Uterus (tissue), 4 donors: ENCODE measurements around the gene ADK. TPM values are rescaled to one million over a fixed set of nuclear protein-coding genes. Genes with fewer than 3 reads are reported as not detected.

Source experiments
- DNase-seq, 2 donors: peaks; one replicate each; pipeline ENCODE4 v3.0.0-alpha.2; 2019 to 2020
- H3K27ac ChIP-seq, 2 donors: fragments of 200-600 bp; sonication (generic); 1 replicate in 1 of 2; 2 replicates in 1 of 2; pipeline ENCODE4 v1.5.1; 2016 to 2018
- H3K27me3 ChIP-seq, 2 donors: fragments of 200-600 bp; sonication (generic); one replicate each; pipeline ENCODE4 v1.5.1; 2018 to 2019; ENCODE audit warnings: control low read depth in 1 of 2
- H3K36me3 ChIP-seq, 2 donors: fragments of 200-600 bp; sonication (generic); one replicate each; pipeline ENCODE4 v1.5.1; 2019; ENCODE audit warnings: control low read depth in 1 of 2
- H3K4me1 ChIP-seq, 2 donors: fragments of 200-600 bp; sonication (generic); one replicate each; pipeline ENCODE4 v1.5.1; 2018 to 2019; ENCODE audit warnings: control low read depth in 1 of 2
- H3K4me3 ChIP-seq, 2 donors: fragments of 200-600 bp; sonication (generic); 1 replicate in 1 of 2; 2 replicates in 1 of 2; pipeline ENCODE4 v1.5.1; 2018 to 2019; ENCODE audit warnings: mild to moderate bottlenecking in 1 of 2
- H3K9me3 ChIP-seq, 2 donors: fragments of 200-600 bp; sonication (generic); one replicate each; pipeline ENCODE4 v1.5.1; 2019; ENCODE audit warnings: control low read depth in 1 of 2
- POLR2A ChIP-seq, 2 donors: fragments of 450-650 bp; IDR thresholded peaks; one replicate each; pipeline ENCODE4 v1.6.1; 2016; ENCODE audit warnings: antibody characterized with exemption in 2 of 2, mild to moderate bottlenecking in 1 of 2, moderate library complexity in 1 of 2
- intact Hi-C: fragments of 100-400 bp; cut with DNase I; formaldehyde crosslinking; loops from one replicate; pipeline ENCODE4 v1.15.1; 2023; ENCODE audit warnings: low total_unique reads
- total RNA-seq, 4 donors: library from RNA; depleted of rRNA in 3 of 4; stranded (reverse); fragments of >200 nt in 3 of 4; gene quantifications; one replicate each; pipeline versions ENCODE4 v1.1.0 to v1.2.4, GENCODE V29; 2014 to 2023
- TF ChIP-seq, protein P1 (sequence below), 4 experiments: fragments of 200-600 bp in 2 of 4; fragments of 450-650 bp in 2 of 4; sonication (generic) in 2 of 4; IDR thresholded peaks; one replicate each; pipeline ENCODE4 v1.5.1; 2016 to 2019; ENCODE audit warnings: antibody characterized with exemption in 4 of 4, mild to moderate bottlenecking in 2 of 4, moderate library complexity in 1 of 4
- donor health status: DM: yes; HTN: yes; CAD: no.

ADK gene
- 10 to 100 TPM; 12.6 to 41.1 (median 19.0) TPM for total RNA-seq

DNA sequence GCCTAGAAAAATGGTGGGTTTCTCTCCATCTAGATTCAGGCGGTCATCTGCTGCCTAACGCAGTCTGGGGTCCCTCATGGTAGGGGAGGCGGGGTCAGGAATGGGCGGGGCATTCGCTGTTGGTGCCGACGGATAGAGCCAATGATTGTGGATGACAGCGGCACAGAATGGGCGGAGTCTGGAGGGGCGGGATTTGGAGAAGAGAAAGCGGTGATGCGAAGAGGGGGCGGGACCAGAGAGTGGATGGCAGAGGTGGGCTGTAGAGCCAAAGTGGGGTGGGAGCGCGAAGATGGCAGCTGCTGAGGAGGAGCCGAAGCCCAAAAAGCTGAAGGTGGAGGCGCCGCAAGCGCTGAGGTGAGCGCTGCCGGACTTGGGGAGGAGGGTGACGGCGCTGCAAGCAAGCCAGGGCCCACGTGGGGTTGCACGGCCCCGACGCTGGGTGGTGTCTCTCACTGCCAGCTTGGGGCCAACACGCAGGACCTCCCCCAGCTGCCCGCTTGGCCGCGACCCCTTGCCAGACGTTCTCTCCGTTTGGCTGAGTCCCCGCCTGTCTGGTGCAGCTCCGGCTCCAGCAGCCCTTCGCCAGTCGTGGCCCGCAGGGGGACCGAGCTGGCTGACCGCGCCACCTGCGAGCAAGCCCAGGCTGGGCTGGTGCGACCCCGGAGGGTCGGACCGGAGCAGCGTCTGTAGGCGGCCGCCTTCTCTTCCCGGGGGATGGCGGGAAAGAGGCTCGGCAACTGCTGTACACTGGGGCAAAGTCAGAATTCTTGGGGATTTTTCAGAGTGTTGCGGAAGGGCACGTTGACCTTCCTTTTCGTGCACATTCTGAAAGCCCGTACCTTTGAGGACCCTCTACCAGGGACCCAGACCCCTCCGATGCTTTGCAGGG is at the start of gene ADK:
TSS of gene ADK (plus strand) at position 232 of the 889 bp plus-strand sequence. CDS start at position 290, 58 bp downstream.
- H3K9me3 ChIP-seq, result no peaks in the 10 kb centered on the region
- DNase-seq, result peak; percentile 100
- intact Hi-C loops, result no loop called here
- H3K36me3 ChIP-seq, result no peaks in the 10 kb centered on the region
- TF ChIP-seq, protein P1, sequence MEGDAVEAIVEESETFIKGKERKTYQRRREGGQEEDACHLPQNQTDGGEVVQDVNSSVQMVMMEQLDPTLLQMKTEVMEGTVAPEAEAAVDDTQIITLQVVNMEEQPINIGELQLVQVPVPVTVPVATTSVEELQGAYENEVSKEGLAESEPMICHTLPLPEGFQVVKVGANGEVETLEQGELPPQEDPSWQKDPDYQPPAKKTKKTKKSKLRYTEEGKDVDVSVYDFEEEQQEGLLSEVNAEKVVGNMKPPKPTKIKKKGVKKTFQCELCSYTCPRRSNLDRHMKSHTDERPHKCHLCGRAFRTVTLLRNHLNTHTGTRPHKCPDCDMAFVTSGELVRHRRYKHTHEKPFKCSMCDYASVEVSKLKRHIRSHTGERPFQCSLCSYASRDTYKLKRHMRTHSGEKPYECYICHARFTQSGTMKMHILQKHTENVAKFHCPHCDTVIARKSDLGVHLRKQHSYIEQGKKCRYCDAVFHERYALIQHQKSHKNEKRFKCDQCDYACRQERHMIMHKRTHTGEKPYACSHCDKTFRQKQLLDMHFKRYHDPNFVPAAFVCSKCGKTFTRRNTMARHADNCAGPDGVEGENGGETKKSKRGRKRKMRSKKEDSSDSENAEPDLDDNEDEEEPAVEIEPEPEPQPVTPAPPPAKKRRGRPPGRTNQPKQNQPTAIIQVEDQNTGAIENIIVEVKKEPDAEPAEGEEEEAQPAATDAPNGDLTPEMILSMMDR (IDR thresholded peaks at IDR 0.05), result peak; percentile 21 to 37 (median 30)
- peak; percentile 72 to 79 for TF ChIP-seq POLR2A (IDR thresholded peaks at IDR 0.05)
- H3K4me3 ChIP-seq, result peak within 1 kb of the TSS; percentile 93 to 99
- no peaks in the 10 kb centered on the region for H3K27me3 ChIP-seq
- H3K27ac ChIP-seq, result peak within 1 kb of the TSS; percentile 88 to 93
- peaks cover 6 to 11% of the 10 kb centered on the region in 2 donors for H3K4me1 ChIP-seq

DNA sequence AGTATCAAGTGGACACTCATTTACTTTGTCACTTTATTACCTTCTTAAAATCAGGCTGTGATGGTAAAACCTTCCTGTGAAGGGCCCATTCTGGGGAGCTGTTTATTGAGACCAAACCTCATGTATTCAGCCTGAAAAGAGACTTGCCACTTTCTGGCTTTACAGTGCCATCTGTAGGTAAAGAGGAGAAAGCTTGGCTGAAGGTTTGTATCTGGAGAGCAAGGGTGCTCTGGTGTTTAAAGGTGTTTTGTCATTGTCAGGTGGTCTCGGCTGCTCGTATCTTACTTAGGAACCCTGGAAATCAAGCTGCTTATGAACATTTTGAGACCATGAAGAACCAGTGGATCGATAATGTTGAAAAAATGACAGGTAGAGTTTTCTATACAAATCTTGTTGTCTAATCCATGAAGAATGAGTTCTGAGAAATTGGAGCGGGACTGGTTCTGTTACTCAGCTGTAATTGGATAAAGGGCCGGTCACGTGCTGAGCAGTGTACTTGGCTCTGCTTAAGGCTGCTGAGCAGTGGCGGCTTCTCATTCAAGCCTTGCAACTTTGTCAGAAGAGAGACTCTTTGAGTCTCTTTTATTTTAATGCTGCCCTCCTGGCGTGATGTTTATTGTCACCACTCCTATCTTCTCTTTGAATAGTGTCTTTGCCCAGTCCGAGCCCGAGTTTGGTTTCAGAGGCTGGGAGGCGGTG is 47.3 kb upstream of the ADK start:
- no peaks in the 10 kb centered on the region for H3K36me3 ChIP-seq
- no peak for DNase-seq

DNA sequence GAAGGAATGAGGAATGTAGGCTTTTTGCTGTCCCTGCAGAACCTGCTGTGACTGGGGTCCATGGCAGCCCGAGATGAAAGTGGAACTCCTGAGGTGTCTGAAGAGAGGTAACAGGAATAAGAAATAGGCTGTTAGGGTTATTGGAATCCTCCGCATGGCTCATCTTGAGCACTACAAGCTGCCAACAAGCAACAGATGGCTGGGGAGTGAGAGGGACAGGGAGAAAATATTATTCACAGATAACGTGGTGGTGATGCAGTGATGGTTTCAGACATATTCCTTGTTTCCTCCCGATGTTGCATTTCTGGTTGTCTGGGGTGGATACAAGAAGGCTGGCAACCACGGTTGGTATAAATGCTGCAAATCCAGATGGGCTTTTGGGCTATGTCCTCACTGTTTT is 46.5 kb upstream of the ADK start:
- DNase-seq, result no peak
- intact Hi-C loops, result no loop called here
- Histone ChIP-seq H3K4me3 (no peak overlapping the region), H3K27me3 (no peaks in the 10 kb centered on the region), H3K9me3 (no peaks in the 10 kb centered on the region), H3K4me1 (no peaks in the 10 kb centered on the region), H3K27ac (no peak overlapping the region), H3K36me3 (no peaks in the 10 kb centered on the region)
- no peak for TF ChIP-seq POLR2A (IDR thresholded peaks at IDR 0.05)

More for the DNA sequence above, 47.3 kb upstream of the ADK start:
- no peaks in the 10 kb centered on the region for H3K9me3 ChIP-seq
- H3K27ac ChIP-seq, result peak overlapping the region; percentile 0 to 8
- intact Hi-C loops, result no loop called here
- H3K27me3 ChIP-seq, result no peaks in the 10 kb centered on the region
- no peaks in the 10 kb centered on the region for H3K4me1 ChIP-seq
- no peak overlapping the region for H3K4me3 ChIP-seq
- TF ChIP-seq POLR2A (IDR thresholded peaks at IDR 0.05), result no peak
- TF ChIP-seq, protein P1 (IDR thresholded peaks at IDR 0.05), result peak in 1 of 4 experiments; percentile 29

DNA sequence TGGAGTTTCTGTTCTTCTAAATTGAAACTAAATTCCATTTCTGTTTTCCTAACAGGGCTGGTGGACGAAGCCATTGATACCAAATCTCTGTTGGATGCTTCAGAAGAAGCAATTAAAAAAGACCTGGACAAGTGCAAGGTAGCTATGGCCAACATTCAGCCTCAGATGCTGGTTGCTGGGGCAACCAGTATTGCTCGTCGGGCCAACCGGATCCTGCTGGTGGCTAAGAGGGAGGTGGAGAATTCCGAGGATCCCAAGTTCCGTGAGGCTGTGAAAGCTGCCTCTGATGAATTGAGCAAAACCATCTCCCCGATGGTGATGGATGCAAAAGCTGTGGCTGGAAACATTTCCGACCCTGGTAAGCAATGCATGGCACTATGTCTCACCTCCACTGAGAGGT is 46.0 kb upstream of the ADK start:
- Histone ChIP-seq H3K36me3 (no peaks in the 10 kb centered on the region), H3K27me3 (no peaks in the 10 kb centered on the region), H3K4me1 (no peaks in the 10 kb centered on the region), H3K9me3 (no peaks in the 10 kb centered on the region), H3K27ac (no peak overlapping the region), H3K4me3 (no peak overlapping the region)
- intact Hi-C loops, result no loop called here
- TF ChIP-seq, protein P1 (IDR thresholded peaks at IDR 0.05), result no peak
- TF ChIP-seq POLR2A (IDR thresholded peaks at IDR 0.05), result no peak
- no peak for DNase-seq

DNA sequence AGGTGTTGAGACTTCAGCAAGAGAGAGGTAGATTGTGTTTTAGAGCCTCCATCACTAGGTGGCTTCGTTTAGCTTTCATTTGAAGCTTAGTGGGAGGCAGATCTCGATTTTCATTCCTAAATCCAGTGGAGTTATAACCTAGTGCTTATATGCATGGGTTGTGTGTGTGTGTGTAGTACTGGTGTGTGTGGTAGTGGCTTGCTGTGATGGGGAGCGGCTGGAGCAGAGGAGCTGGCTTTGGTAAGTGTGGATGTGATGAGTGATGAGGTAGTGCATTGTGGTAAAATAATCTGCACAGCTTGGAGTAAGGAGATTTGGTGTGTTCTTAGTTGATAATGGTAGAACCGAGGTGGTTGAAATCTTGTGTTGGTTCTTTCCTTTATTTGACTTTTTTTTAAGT is 43.6 kb upstream of the ADK start:
- Histone ChIP-seq H3K27ac (no peak overlapping the region), H3K4me1 (no peaks in the 10 kb centered on the region), H3K27me3 (no peaks in the 10 kb centered on the region), H3K36me3 (no peaks in the 10 kb centered on the region), H3K4me3 (no peak overlapping the region), H3K9me3 (no peaks in the 10 kb centered on the region)
- TF ChIP-seq POLR2A (IDR thresholded peaks at IDR 0.05), result no peak
- TF ChIP-seq, protein P1 (IDR thresholded peaks at IDR 0.05), result no peak
- intact Hi-C loops, result no loop called here
- no peak for DNase-seq
